Measurements from ENCODE around the gene PSMD10. TPM values are rescaled to one million over a fixed set of nuclear protein-coding genes. Genes with fewer than 3 reads are reported as not detected.

The PSMD10 gene, protein sequence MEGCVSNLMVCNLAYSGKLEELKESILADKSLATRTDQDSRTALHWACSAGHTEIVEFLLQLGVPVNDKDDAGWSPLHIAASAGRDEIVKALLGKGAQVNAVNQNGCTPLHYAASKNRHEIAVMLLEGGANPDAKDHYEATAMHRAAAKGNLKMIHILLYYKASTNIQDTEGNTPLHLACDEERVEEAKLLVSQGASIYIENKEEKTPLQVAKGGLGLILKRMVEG
- polyA plus RNA-seq, result 100 to 1,000 TPM in 1 of 3 donors, 10 to 100 TPM in 2; 62.8 to 125 (median 82.2) TPM

DNA sequence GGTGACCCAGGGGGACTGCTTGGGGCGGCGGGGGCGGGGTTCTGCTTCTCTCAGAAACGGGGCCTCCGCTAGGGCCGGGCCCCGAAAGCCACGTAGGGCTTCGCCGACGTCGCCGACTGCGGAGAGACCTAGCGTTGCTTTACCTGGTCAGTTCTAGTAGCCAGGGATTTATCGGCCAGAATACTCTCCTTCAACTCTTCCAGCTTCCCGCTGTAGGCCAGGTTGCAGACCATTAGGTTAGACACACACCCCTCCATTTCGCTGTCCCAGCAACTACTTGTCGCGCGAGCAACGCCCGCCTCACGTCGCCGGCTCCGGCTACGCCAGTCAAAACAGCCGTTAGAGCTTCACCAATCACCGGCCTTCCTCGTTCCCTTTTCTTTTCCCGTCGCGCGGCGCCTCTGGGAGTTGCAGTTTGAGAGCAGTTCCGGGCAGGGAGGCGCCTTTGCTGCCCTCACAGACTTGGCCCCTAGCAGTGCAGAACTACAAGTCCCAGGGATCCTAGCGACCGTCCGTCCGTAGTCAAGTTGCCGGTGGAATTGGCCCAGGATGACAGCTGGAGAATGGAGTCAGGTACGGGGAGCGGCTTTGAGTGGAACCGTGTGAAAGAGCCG is at the start of gene PSMD10, which contains the start of gene ATG4A:
Gene PSMD10, minus strand, starts transcription at position 279 of the 614 bp plus-strand sequence. Its CDS starts 22 bp downstream, at position 257.
Gene ATG4A, plus strand, starts transcription at position 515 of the 614 bp plus-strand sequence. Its CDS starts 49 bp downstream, at position 564.
- Mint-ChIP-seq H3K4me1 (peaks cover 2 to 12% of the 10 kb centered on the region in 2 donors), H3K27me3 (ENCODE audit: low read depth in 3 of 3) (no peaks in the 10 kb centered on the region), H3K4me3 (no peak within 1 kb of the TSS), H3K9me3 (no peaks in the 10 kb centered on the region), H3K36me3 (no peaks in the 10 kb centered on the region), H3K27ac (no peak within 1 kb of the TSS)
- peak; percentile 83 to 87 (median 85) for DNase-seq

DNA sequence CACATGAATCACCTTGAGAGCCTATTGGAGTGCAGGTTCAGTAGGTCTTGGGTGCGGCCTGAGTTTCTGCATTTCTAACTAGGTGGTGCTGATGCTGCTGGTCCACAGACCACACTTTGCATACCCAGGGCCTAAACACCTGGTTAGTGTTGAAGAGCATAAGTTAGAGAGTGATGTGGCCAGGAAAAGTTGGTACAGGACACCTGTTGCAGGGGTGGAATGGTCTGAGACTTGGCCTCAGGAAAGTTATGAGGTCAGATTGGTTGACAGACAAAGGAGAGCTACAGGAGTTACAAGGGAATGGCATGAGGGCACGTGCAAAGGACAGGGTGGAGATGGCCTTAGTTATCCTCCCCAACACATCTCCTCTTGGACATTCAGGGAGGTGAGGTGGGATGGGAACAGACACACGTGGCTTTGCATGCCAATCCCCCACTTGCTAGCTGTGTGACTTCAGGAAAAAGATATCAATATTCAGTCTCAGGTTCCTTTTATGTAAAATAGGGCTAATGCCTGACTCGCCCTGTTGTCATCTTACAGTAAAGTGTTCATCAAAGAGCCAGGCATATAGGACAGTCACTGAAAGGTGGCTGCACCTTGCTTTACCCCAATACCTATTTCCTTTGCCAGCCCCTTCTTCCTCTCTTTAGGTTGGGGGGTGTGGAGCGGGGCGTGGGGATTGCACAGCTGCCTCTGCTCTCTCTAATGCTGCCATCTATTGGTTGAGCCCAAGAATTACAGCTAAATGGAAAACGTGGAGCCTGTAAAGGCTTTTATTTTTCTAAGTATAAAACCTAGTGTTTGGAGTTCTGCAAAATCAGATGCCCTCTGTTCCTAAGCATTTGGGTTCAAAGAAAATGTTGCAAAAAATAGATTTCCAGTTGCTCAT is 47.7 kb upstream of the PSMD10 start:
- Mint-ChIP-seq H3K27ac (no peak overlapping the region), H3K4me1 (no peaks in the 10 kb centered on the region), H3K36me3 (peaks cover 5 to 26% (median 10%) of the 10 kb centered on the region in 3 donors), H3K4me3 (no peak overlapping the region), H3K27me3 (ENCODE audit: low read depth in 3 of 3) (peaks cover 0 to 4% (median 2%) of the 10 kb centered on the region in 3 donors), H3K9me3 (no peaks in the 10 kb centered on the region)
- no peak for DNase-seq

DNA sequence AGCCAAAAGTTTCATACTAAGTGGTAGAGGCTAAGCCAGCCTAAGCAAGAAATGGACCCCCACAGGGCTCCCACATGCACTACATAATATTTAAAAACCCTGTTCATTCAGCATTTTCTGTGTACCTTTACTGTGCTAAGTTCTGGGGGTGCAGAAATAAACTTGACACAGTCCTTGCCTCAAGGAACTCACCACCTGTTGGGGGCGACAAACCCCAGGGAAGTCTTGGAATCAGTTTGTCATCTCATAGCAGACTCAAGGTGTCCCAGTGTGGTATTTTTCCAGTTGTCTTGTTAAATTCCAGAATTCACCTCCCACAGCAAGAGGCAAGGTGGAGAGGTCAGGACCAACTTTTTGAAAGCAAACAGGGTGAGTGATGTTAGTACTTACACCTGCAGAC is 43.4 kb upstream of the PSMD10 start:
- no peak overlapping the region for H3K27ac Mint-ChIP-seq
- no peak for DNase-seq
- no peaks in the 10 kb centered on the region for H3K9me3 Mint-ChIP-seq
- no peaks in the 10 kb centered on the region for H3K4me1 Mint-ChIP-seq
- peaks cover 0 to 4% (median 2%) of the 10 kb centered on the region in 3 donors for H3K27me3 Mint-ChIP-seq (ENCODE audit: low read depth in 3 of 3)
- H3K36me3 Mint-ChIP-seq, result peaks cover 15 to 23% (median 22%) of the 10 kb centered on the region in 3 donors
- no peak overlapping the region for H3K4me3 Mint-ChIP-seq

DNA sequence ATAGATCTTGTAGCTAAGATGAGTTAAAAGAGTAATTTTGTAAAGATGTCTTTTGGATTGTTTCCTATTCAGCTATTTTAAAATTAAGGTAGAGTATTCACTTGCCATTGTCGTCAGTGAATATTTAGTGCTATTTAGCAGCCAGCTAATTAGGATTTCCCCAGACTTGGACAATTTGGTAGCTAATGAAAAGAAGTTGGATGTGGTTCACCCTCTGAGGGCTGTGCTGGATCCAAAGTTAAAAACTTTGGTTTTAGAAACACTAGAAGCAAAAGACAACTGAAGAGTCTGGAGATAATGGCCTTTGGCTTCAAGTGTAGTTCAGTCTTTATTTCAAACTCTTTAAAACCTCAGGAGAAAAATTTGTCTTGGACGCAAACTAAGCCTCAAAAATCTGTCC is 41.5 kb upstream of the PSMD10 start:
- H3K27ac Mint-ChIP-seq, result no peak overlapping the region
- H3K4me3 Mint-ChIP-seq, result no peak overlapping the region
- peaks cover 11 to 22% (median 21%) of the 10 kb centered on the region in 3 donors for H3K36me3 Mint-ChIP-seq

DNA sequence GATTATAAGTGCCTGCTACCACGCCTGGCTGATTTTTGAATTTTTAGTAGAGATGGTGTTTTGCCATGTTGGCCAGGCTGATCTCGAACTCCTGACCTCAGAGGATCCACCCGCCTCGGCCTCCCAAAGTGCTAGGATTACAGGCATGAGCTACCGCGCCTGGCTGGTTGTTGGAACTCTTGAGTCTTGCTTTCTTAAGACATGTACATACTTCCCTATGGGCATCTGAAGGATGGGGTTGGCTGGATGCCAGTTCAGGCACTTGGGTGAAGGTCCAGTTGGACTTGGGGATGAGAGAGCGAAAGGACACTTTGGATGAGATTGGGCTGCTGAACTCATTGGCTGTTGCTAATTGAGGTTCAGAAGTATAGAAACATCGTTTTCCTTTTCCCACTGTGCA is 40.7 kb upstream of the PSMD10 start:
- no peaks in the 10 kb centered on the region for H3K4me1 Mint-ChIP-seq
- H3K4me3 Mint-ChIP-seq, result no peak overlapping the region
- peaks cover 0 to 6% (median 2%) of the 10 kb centered on the region in 3 donors for H3K27me3 Mint-ChIP-seq (ENCODE audit: low read depth in 3 of 3)
- no peaks in the 10 kb centered on the region for H3K9me3 Mint-ChIP-seq
- peaks cover 11 to 26% (median 20%) of the 10 kb centered on the region in 3 donors for H3K36me3 Mint-ChIP-seq
- no peak overlapping the region for H3K27ac Mint-ChIP-seq
- no peak for DNase-seq

More for the DNA sequence above, 41.5 kb upstream of the PSMD10 start:
- DNase-seq, result no peak
- Mint-ChIP-seq H3K4me1 (no peaks in the 10 kb centered on the region), H3K27me3 (ENCODE audit: low read depth in 3 of 3) (peaks cover 0 to 5% (median 2%) of the 10 kb centered on the region in 3 donors), H3K9me3 (no peaks in the 10 kb centered on the region)

DNA sequence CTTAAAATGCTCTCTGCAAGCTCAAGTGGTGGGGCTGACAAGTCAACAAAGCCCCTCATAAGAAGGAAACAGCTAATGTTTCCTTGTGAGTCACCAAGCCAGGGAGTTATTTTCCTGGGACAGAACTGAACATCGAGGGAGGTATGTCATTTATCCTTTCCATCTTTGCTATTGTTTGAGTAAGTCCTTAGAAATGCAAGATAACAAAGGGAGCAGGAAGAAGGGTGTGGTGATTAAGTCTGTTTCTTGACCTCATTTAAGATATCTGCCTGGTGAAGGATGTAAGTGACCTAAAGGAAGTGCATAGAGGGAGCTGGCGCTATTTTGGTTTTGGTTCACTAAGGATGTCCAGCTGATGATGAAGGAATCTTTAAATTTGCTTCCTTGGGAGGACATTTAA is 40.1 kb upstream of the PSMD10 start:
- Mint-ChIP-seq H3K9me3 (no peaks in the 10 kb centered on the region), H3K4me3 (no peak overlapping the region), H3K4me1 (no peaks in the 10 kb centered on the region), H3K36me3 (peaks cover 11 to 26% (median 18%) of the 10 kb centered on the region in 3 donors), H3K27me3 (ENCODE audit: low read depth in 3 of 3) (peaks cover 0 to 6% (median 2%) of the 10 kb centered on the region in 3 donors), H3K27ac (no peak overlapping the region)
- DNase-seq, result no peak

DNA sequence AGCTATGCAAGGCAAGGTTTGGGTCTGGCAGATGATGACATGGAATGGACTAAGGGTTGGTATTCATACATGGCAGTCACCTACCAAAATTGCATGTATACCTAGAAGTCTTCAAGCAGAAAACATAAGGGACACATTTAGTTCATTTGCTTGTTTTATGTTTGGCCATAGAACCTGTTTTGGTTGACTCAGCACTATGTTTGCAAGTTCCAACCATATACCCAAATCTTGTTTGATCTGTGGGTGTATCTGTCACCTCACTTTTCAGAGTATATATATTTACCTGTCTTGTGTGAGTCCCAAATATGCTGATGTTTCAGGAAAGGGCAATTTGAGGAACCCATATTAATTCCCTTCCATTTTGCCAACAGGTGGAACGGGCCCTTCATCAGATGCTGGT is 39.5 kb upstream of the PSMD10 start:
- Mint-ChIP-seq H3K27me3 (ENCODE audit: low read depth in 3 of 3) (peaks cover 0 to 6% (median 2%) of the 10 kb centered on the region in 3 donors), H3K27ac (no peak overlapping the region), H3K4me1 (no peaks in the 10 kb centered on the region), H3K9me3 (no peaks in the 10 kb centered on the region), H3K36me3 (peaks cover 11 to 26% (median 18%) of the 10 kb centered on the region in 3 donors), H3K4me3 (no peak overlapping the region)
- no peak for DNase-seq

DNA sequence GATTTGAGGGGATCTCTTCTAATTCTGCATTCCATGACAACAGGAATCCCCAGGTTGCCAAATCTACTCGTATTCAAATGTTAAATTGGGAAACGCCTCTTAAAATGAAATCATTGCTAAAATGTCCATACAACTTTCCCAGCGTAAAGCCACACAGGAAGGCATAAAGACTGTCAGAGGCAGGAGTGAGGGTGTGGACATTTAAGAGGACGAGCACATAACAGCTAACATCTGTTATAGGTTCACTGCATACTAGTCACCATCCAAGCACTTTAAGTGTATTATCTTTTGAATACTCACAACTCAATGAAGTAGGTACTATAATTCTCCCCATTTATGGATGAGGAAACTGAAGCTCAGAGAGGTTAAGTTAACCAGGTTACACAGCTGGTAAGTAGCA is 35.8 kb upstream of the PSMD10 start:
- H3K27ac Mint-ChIP-seq, result no peak overlapping the region
- H3K4me1 Mint-ChIP-seq, result no peaks in the 10 kb centered on the region
- H3K4me3 Mint-ChIP-seq, result no peak overlapping the region
- H3K27me3 Mint-ChIP-seq (ENCODE audit: low read depth in 3 of 3), result peaks cover 0 to 3% (median 2%) of the 10 kb centered on the region in 3 donors
- H3K36me3 Mint-ChIP-seq, result peaks cover 10 to 25% (median 17%) of the 10 kb centered on the region in 3 donors
- H3K9me3 Mint-ChIP-seq, result no peaks in the 10 kb centered on the region
- DNase-seq, result no peak

DNA sequence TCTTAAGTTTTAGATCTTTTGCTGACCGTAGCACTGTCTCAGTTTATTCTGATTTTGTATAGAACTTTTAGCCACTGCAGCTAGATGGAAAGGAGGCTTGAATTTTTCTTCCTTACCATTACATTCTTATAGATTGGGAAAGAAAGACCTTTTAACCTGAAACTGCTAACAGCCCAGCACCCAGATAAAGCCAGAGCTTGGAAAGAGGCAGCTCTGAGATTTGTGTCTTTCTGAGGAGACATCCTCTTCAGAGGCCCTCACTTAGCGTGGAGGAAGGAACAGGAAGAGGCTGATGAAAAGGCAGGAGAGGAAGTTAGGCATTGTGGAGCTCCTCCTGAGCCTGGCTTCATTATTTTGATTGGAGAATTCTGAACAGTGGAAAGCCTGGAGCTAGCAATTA is 35.3 kb upstream of the PSMD10 start:
- no peaks in the 10 kb centered on the region for H3K9me3 Mint-ChIP-seq
- no peak overlapping the region for H3K4me3 Mint-ChIP-seq
- H3K36me3 Mint-ChIP-seq, result peaks cover 7 to 22% (median 13%) of the 10 kb centered on the region in 3 donors
- no peak for DNase-seq
- H3K27me3 Mint-ChIP-seq (ENCODE audit: low read depth in 3 of 3), result peaks cover 0 to 3% (median 2%) of the 10 kb centered on the region in 3 donors
- no peak overlapping the region for H3K27ac Mint-ChIP-seq
- no peaks in the 10 kb centered on the region for H3K4me1 Mint-ChIP-seq

DNA sequence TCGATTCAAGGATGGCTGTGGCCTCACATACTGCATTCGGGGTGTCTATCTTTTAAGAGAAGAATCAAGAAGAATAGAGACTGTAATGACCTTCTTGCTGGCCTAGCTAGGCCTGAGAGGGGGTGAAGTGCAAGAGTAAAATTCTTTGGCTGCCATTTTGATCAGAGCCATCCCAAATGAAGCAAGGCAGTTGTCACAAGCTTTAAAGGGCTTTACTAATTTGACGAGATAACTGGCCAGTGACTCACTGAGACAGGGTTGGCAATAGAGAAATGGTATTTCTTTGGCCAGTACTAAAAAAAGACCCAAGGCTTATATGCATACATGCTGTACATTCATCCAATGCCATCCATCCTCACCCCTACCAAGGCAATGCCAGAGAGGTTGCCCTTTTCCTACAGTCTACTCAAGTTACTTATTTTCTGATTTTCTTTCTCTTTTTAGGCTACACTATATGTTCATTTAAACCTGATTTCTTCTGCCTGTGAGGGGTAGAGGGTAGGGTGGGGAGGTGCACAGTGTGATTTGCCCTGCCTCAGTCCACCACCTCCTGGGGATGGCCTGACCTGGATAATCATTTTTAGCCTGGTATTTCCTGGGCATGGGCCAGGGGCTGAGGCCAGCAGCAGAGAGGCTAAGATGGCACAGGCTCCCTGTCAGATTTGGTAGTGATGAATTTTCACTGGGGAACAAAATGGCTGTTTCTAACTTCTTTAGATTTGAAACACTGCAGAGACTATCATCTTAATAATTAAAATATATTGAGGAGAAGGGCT is 32.4 kb upstream of the PSMD10 start:
- Mint-ChIP-seq H3K27ac (no peak overlapping the region), H3K9me3 (no peaks in the 10 kb centered on the region), H3K27me3 (ENCODE audit: low read depth in 3 of 3) (peaks cover 2 to 3% (median 2%) of the 10 kb centered on the region in 3 donors), H3K36me3 (peaks cover 0 to 7% (median 5%) of the 10 kb centered on the region in 3 donors), H3K4me3 (no peak overlapping the region), H3K4me1 (no peaks in the 10 kb centered on the region)
- DNase-seq, result no peak

DNA sequence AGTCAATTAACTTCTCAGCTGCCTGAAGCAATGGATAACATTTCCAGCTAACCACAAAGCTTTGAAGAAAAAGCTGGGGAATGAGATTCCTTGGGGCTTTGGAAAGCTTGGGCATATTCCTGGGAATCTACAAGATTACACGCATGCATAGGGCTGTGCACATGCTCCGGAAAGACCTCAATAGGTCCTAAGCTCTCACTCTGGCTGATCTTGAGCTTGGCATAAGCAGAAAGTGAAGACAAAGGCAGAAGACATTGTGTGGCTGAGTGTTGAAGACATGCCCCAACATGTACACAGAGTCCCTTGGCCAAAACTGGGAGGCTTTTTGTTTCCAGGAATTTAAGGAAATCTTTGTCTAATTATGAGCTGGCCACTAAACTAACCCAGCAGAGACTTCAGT is 31.4 kb upstream of the PSMD10 start:
- Mint-ChIP-seq H3K4me3 (no peak overlapping the region), H3K27me3 (ENCODE audit: low read depth in 3 of 3) (peaks cover 0 to 3% (median 2%) of the 10 kb centered on the region in 3 donors), H3K9me3 (no peaks in the 10 kb centered on the region), H3K36me3 (peaks cover 0 to 5% (median 3%) of the 10 kb centered on the region in 3 donors), H3K27ac (no peak overlapping the region), H3K4me1 (no peaks in the 10 kb centered on the region)
- DNase-seq, result no peak

DNA sequence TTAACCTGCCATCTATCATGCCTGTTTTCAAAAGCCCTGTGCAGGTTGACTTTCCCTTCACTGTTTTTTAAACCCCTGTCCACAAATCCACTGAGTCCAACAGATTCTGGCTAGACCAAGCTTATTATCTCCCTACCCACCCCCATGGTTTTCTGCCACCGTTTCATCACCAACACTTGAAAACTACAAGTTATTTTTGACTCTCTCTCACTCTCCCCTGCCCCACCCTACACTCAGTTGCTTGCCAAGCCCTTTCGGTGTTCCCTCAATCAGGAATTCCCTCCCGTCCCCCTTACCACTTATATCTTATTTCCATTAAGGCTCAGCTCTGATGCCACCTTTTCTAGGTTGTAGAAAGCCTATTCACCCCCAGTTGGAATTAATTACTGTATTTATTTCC is 29.9 kb upstream of the PSMD10 start:
- H3K9me3 Mint-ChIP-seq, result no peaks in the 10 kb centered on the region
- H3K4me1 Mint-ChIP-seq, result no peaks in the 10 kb centered on the region
- H3K4me3 Mint-ChIP-seq, result no peak overlapping the region
- peaks cover 0 to 5% (median 2%) of the 10 kb centered on the region in 3 donors for H3K27me3 Mint-ChIP-seq (ENCODE audit: low read depth in 3 of 3)
- DNase-seq, result no peak
- H3K36me3 Mint-ChIP-seq, result no peaks in the 10 kb centered on the region
- H3K27ac Mint-ChIP-seq, result no peak overlapping the region

DNA sequence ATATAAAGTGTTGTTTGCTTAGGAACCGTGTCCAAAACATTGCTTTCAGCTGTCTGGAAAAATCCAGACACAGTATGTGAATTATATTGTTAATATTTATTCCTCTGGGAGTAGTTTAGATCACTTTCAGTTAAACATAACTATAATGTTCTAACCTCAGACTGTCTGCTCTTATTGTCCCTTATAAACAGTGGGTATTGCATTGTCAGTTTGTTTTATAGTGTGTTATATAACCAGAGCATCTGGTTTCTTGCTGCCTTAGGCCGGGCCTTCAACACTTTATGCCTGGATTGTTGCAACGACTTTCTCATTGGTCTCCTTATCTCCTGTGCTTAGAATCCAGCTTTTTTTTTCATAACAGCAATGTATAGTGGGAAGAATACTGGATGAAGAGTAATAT is 26.6 kb upstream of the PSMD10 start:
- Mint-ChIP-seq H3K27me3 (ENCODE audit: low read depth in 3 of 3) (peaks cover 0 to 2% (median 2%) of the 10 kb centered on the region in 3 donors), H3K4me3 (no peak overlapping the region), H3K27ac (no peak overlapping the region), H3K9me3 (no peaks in the 10 kb centered on the region), H3K36me3 (no peaks in the 10 kb centered on the region), H3K4me1 (no peaks in the 10 kb centered on the region)
- DNase-seq, result no peak
